Choroid plexus epithelial cell (primary cell): ENCODE results near the gene TMEM72.

Experiments
- DNase-seq: peaks from one replicate; pipeline ENCODE4 v3.0.0-alpha.2; 2010; ENCODE audit warnings: low read depth
- H3K4me3 ChIP-seq: 2 replicates; pipeline ENCODE4 v1.5.1; 2011; ENCODE audit warnings: low read depth, mild to moderate bottlenecking, control low read depth, low read length, moderate library complexity
- CTCF ChIP-seq: conservative IDR thresholded peaks from 2 replicates; pipeline ENCODE4 v1.5.1; 2011; ENCODE audit warnings: low read depth, mild to moderate bottlenecking, control low read depth, inconsistent platforms, low read length, moderate library complexity

TMEM72 gene

GRCh38 chr10:44895280-44895679, 15.9 kb upstream of the TMEM72 start:
- no peak overlapping the region for H3K4me3 ChIP-seq
- no peak for TF ChIP-seq CTCF
- DNase-seq, result no peak

GRCh38 chr10:44897049-44897448, 14.1 kb upstream of the TMEM72 start:
- no peak for TF ChIP-seq CTCF
- no peak overlapping the region for H3K4me3 ChIP-seq
- DNase-seq, result no peak

GRCh38 chr10:44898665-44899064, 12.5 kb upstream of the TMEM72 start:
- no peak for DNase-seq
- H3K4me3 ChIP-seq, result no peak overlapping the region

GRCh38 chr10:44899450-44900080, 11.6 kb upstream of the TMEM72 start:
- TF ChIP-seq CTCF, result no peak
- no peak for DNase-seq
- H3K4me3 ChIP-seq, result no peak overlapping the region

More at GRCh38 chr10:44898665-44899064, 12.5 kb upstream of the TMEM72 start:
- TF ChIP-seq CTCF, result no peak

GRCh38 chr10:44902941-44903545, 8.1 kb upstream of the TMEM72 start:
- H3K4me3 ChIP-seq, result no peak overlapping the region
- TF ChIP-seq CTCF, result no peak
- DNase-seq, result no peak

- no peak overlapping the region for H3K4me3 ChIP-seq
- no peak for DNase-seq
- TF ChIP-seq CTCF, result no peak
These were observed 4.7 kb upstream of the TMEM72 start for GRCh38 chr10:44906486-44906885.

- no peak for TF ChIP-seq CTCF
- DNase-seq, result no peak
- H3K4me3 ChIP-seq, result no peak overlapping the region
These were observed 3.6 kb upstream of the TMEM72 start for GRCh38 chr10:44907556-44907955.
